ENCODE results near the gene LNX2. TPM values are rescaled to one million over a fixed set of nuclear protein-coding genes. Genes with fewer than 3 reads are reported as not detected.

The LNX2 gene
- total RNA-seq, 1 donor from 2014 or later, result 11.9 TPM

DNA sequence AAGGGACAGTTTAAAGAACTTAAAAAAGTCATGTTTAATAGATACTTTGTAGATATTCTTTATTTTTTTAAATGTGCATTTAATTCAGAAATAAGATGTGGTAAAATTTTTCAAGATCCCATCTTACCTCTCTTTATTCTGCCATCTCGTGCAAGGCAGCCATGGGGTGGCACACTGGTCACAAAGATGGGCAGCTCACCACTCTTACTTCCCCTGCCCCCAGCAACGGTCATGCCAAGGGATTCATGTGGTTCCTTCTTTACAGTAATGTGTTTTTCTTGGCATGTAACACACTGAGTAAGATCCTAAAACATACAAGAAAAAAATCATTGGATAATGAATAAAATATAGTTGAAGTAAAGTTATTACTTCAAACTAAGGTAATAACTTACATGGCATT lies 64.2 kb downstream of the LNX2 start:
- DNase-seq, result no peak

DNA sequence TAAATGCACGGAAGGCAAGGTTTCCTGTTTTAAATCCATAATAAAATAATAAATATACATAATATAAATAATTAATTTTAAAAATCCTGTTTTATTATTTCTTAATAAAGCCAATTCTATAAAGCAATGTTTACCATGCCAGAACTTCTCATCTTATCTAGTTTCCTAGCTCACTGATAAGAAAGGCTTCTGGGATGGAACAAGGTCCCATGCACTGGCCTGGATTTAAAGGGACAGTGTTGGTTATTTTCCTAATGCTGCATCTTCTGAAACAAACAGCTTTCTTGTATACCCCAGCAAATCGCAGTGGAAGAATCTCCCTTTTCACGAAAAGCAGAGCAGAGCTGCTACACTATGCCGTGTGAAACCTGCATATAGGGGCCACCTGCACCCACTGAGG lies 68.8 kb downstream of the LNX2 start:
- no peak for DNase-seq

DNA sequence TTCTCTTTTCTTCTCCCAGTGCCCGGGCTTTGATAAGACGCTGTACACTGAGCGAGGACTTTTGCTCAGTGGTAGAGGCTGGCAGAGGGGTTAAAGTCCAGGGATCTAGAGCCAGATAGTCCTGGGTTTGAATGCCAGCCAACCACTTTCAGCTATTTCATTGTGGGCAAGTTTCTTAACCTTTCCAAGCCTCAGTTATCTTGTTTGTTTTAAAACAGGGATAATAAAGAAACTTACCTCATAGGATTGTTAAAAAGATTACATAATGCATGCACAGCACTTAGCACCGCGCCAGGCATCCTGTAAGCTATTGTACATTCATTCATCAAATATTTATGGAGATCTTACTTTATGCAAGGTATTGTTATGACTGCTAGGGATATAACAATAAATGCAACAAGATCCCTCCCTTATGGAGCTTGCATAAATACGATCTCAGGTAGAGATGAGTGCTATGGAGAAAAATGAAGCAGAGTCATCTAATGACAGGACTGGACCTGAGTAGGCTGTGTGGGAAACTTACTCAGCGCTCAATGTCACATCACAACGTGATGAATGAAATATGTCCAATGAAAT lies 70.8 kb downstream of the LNX2 start:
- no peak for DNase-seq

DNA sequence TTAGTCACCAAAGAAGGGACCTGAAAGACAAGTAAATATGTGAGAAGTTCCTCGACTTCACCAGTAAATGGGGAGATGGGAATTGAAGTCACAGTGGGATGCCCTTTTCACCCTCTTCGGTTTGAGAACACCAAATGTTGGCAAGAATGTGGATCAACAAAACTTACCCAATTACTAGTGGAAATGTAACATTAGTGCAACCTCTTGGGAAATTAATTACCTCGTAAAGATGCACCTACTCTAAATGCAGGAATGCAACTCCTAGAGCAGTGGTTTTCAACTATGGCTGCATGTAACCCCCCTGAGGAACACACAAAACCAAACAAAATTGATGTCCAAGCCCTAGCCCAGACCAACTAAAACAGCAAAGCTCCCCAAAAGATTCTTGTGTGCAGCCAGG lies 78.1 kb downstream of the LNX2 start:
- DNase-seq, result no peak

DNA sequence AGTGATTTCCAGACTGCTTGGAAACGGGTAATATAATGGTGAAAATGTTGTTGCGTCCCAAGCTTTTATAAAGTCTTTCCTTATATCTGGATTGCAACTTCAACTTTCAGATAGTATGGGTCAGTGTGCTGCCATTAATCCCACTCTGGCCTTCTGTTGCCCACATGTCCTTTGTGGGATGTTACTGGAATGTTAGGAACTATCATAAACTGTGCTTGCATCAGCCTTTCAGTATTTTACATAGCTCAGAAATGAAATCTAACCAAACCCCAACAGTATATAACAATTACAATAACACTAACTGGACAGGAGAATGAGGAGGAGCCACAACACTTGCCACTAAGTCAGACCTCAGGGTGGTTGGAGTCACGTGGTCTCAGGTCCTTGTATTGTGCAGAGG lies 78.9 kb downstream of the LNX2 start:
- DNase-seq, result no peak

DNA sequence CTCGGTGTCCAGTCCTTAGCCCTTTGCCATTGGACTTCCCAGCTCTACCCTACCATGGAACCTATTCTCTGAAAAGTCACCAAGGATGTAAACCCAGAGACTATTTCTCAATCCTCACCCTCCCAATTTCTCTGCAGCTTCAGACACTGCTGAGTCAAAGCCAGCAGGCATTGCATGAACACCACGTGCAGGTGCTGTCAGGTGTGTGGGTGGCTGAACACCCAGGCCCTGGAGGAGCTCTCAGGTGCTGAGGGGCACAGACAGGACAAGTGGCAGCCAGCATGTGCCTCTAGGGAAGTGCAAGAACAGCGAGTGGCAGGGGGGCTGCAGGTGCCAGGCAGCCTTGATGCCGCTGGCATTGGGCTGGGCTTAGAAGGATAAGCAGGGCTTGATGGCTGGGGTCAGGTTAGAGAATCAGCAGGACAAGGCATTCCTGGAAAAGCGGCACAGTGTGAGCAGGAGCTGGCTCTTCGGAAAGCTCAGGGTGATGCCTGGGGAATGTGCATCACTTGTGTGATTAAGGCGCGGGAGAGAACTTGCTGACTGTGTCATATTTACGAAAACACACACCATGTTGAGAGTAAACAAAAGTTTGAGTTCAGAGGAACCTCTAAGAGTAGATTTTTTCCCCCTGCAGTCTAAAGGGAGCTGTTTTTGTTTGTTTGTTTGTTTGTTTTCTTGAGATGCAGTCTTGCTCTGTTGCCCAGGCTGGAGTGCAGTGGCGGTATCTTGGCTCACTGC lies 83.8 kb downstream of the LNX2 start:
- no peak for DNase-seq

DNA sequence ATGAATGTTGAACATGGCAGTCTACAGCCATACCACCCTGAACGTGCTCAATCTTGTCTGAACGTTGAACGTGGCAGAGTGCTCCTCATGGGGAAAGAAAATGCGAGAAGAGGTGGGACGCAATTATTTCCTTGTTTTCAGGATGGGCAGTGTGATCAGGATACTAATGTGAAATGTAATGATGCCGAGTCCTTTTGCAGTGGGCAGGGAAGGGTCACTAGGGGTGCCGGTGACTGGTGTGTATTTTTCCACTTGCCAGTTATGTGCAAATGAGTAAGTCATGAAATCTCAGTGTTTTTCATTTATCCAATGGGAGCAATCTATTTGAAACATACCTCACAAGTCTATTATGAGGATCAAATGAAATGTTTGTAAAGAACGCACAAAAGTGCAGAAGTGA lies 84.8 kb downstream of the LNX2 start:
- DNase-seq, result no peak

DNA sequence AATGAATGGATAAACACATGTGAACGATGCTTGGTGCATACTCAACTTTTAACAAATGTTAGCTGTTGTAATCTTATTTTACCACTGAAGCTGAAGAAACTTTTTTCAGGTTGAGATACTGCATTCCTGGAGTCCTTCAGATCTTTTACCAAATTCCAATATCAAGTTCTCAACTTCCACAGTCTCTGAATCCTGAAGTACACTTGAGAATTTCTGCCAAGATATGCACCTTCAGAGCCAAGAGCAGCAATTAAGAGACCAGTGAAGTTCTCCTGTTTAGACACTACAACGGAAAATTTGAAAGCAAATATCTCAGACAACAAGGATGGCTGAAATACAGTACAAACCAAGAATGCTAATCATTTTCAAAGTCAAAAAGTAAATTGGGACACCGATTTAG lies 85.3 kb downstream of the LNX2 start:
- no peak for DNase-seq

DNA sequence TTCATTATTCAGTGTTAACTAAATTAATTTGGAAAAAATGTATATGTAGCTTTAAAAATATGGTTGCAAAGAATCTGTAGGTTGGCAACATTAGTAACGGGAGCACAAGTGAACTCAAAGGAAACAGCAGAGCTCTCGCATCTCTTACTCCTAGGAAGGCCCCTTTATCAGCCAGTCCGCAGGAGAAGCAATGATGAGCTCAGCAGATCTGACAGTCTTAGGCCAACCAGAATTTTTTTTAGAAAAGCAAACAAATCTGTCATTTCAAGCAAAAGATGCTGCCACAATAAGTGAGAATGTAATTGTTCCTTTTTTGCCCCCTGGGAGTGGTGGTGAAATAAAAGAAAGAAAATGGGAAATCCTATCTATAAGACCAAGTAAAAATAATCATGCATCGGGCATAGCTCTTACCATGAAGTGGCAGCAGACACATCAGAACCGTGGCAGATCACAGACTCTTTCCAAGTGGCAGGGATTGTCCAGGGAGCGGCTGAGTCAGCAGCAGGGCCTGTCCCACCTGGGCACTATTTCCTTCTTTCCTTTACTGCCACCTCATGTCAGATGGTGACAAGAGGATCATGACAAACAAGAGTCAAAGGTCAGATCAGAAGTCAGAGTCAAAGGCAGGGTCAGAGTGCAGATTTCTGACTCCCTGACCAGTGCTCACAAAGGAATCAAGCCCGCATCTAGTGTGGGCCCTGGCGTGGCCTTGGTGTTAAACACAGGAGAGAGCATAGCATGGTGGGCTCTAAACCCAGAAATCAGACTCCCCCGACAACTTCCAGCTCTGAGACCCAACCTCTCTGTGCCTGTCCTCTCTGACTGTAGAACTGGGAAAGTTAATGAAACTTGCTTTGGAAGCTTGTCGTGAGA lies 86.0 kb downstream of the LNX2 start:
- no peak for DNase-seq

DNA sequence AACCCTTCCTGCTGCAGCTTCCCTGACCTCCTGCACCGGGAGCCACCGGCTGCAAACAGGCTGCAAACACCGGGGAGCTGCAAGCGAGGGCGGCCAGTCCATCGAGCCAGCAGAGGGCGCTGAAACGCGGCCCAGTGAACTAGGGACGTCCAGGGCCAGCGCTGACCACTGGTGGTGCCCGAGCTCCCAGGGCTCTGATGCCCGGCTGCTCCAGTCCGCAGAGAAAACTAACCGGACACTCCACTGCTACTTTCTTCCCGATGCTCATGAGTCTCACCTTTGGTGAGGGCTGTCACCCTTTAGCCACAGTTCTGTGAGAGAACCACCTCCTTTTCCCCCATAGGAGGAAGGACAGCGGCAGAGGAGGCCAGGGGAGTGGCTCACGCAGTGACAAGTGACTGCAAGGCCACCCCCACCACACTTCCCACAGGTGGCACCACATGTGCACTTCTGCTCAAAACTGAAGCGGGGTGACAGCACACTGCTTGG lies 87.1 kb downstream of the LNX2 start:
- no peak for DNase-seq

DNA sequence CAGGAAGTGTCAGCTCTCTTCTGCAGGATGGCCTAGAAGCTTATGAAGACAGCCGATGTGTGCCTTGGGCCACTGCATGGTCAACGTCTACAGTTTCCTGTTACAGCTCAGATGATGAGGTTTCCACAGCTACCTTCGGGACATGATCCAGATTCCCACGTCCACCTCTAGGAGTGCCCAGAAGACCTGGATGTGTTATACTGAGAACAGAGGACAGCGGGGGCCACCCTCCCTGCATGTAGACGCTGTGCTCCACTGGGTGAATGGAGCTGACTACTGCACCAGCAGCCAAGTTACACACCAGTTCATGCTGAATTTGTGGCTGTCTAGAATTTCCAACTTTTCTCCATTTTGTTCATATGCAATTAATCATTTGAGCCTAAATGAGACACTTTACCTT lies 91.4 kb downstream of the LNX2 start:
- no peak for DNase-seq

DNA sequence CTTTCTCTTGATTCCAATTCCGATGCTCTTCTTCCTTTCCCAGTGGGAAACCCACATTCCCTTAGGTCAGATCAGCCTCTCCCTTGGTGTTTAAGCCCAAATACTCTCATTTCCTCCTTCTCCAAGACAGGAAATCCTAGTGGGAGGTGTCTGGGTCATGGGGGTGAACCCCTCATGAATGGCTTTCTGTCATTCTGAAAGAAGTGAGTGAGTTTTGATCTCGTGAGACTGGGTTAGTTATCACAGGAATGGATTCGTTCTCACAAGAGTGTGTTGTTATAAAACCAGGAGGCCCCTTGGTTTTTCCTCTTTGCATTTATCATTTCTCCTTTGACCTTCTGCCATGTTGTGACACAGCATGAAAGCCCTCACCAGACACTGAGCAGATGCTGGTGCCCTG lies 93.8 kb downstream of the LNX2 start:
- no peak for DNase-seq

DNA sequence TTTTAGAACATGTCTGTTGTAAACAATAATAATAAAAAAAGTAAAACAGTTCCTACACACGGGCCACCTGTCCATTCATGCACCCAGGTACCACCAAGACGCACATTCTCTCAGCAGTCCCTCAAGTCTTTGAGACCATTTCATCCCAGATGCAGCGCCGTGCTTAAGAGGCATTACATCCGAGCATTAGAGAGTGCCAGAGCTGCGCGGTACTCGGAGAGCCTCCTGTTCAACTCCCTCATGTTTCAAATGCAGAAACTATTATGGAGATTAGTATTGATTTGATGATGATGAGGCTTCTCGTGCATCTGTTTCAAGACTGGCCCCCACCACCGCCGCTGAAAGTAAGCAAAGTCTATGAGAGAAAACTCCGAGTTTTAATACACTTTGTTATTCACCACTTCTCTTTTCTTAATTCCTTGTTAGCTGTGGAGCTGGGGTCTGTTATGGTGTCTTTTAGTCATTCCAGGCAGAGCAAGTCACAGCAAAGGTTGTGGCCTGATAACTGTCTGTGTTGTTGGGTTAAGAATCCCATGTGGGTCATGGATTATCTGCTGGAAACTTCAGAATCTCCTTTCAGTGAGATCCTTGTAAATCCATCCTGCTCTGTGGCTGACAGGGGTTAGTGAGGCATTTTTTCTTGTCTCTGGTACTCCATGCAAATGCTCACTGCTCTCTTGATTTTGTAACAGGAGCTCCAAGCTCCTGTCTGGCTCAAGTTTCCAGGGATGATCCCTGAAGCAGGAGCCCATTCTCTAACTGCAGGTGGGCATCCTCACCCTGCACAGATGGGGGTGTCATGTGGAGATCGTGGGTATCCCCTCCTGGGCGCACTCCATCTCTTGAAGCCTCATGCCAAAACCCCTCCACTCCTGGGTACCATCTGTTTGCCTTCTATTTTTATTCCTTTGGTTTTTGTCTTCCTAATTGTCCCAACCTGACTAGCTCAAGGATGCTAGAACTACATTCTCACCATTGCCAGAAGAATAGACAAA lies 95.1 kb downstream of the LNX2 start:
- DNase-seq, result no peak

DNA sequence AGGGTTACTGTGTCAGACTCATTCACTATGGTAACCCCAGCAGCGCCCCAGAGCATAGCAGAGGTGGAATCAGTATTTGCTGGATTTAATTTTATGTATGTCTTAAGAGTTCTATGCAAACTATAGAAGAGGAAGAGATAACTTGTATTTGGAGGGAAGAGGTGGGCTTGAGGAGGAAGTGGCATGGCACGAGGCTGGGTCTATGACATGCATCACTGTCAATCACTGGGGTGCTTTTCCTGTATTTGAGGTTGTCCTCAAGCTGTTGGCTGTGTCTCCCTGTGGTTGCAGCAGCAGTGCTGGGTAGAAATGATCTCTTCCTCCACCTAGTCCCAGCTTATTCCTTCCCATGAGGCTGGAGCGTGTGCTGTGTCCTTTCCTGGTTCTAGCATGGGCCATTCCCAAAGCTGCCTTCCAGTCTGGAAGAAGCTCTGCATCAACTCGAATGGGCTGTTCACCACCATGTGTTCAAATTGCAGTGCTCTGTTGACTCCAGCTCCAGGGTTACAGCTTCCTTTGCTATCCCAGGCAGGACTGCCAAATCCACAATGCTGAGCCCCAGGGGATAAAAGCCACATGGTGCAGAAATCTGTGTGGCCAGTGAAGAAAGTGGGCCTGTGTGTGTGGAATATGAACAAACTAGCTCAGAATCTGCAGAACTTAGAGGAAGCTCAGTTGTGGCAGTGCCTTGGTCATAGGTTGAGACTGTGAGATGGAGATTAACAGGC lies 96.8 kb downstream of the LNX2 start:
- peak; percentile 32 for DNase-seq

DNA sequence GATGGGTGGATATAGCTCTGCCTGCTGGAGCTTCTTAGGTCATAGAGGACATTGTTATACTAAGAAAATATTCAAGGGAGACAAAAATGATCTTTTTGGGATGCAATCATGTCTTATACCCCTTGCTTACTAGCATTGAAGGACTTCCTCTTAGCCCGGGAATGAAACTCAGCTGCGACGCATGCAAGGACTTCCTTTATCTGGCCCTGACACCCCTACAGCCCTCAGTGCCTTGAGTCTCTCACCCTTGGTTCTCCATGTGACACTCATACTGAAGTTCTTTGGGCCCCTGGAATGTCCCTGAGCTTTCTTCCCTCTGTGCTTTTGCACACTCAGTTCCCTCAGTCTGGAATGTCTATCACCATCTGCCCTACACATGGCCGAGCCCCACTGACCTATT lies 97.5 kb downstream of the LNX2 start:
- DNase-seq, result no peak

DNA sequence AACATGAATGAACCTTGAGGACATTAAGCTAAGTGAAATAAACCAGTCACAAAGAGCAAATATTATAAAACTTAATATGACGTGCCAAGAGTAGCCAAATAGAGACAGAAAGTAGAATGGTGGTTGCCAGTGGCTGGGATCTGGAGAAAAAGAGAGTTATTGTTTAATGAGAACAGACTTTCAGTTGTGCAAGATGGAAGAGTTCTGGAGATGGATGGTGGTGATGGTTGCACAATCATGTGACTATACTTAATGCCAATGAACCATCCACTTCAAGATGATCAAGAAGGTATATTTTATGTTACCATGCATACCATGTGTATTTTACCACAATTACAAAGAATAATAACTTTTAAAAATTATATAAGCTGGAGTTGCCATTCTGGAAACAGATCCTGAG lies 104.2 kb downstream of the LNX2 start:
- no peak for DNase-seq

DNA sequence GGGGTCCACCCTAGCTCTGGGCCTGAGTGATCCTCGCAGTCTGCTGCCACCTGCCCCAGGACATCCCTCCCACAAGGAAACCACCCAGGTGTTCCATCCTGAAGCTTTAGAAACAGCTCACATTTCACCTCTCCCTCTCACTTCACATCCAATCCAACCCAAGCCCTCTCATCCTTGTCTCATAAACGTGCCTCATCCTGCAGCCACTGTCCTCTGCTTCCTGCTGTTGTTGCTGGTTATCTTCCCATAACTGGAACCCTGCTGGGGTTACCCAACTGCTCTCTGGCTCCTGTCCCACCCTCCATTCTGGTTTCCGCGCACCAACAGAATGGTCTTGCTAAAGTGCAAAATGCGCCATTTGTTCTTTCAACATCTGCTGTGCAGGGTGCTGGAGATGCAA lies 110.2 kb downstream of the LNX2 start:
- no peak for DNase-seq

DNA sequence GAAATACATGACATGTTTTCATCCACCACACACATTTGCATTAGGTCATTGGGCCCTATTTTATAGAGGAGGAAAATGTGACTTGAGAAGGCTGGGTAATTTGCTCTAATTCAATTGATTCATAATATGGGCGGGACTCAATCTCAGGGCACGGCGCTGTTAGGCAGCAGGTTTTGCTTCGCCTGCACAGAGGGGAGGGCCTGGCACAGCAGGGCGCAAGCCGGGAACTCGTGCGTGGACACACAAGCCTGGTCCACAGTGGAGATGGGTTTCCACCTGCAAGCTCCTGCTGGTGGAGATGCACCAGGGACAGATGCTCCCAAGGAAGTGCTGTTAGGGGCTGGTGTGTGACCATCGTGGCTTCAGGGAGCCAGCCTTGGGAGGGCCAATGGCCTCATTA lies 111.5 kb downstream of the LNX2 start:
- DNase-seq, result no peak

DNA sequence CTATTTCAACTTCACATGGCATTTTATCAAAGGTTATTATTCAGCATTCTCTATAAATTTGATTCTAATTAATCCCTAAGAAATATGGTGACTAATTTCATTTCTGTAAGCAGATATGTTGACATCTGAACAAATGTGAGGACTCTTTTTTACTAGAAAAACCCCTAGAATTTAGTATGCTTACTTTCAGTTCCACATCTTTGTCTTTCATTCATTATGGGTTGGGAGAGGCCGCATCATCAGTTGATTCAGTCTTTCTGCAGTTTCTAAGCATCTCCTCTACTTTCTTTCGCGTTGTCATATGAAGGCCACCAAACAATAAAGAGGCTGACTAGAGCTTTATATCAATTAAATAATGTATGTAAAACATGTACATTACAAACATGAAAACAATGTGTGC lies 114.5 kb downstream of the LNX2 start:
- DNase-seq, result no peak

DNA sequence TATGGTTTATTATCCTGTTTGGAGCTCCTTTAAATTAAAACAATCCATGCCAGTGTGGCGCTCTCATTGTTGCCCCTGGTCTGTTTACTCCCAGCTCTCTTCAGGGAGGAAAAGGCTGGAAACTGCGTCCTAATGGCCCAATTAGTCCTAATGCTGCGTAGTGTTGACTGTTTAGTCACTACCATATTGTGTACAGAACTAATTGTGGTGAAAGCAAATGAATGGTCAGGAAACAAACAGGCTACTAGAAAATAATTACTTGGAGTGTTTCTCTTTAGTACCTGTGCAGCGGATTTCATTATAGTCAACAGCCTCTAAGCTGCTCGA lies 115.5 kb downstream of the LNX2 start:
- DNase-seq, result no peak

DNA sequence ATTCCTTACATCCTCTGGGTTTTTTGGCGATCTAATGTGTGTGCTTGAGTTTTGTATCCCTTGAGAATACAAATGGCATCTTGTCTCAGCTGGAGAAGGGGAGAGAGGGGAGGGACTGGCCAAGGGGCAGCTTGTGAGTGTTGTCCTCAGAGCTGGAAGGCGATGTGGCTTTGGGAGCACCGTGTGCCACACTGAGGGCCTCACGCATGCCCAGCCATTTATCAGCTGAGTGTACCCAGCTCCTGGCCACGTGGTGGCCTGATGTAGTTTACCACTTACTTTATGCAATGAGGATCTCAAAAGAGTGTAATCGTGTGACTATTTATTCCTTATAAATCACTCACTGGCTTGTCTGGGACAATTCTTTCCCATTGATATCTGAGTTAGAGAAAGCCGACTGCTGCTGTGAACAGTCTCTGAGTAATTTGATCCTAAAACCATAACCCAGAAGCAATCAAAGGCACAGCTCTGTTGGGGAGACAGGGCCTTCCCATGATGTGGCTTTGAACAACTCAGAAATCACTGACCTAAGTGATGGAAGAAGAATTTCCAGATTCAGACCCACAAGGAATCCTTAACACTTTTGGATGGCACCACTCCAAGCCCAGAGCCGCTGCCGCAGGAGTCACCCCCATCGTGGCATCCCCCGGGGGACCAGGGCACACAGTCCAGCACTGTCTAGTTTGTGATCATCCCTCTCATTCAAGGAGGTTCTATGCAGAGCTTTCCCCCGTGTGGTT lies 116.0 kb downstream of the LNX2 start:
- DNase-seq, result no peak
